Measurements from ENCODE around the gene NIBAN1.
"Not testable (repeated sequence)": the region's sequence is repeated elsewhere in the genome, so short reads cannot be mapped to it uniquely, and the experiment has no call there.

Gene NIBAN1

GRCh38 chr1:184972315-184973055 lies 1.8 kb downstream of the NIBAN1 start:
- DNase-seq = peak; percentile 25

- no peak for DNase-seq
Measured at GRCh38 chr1:184971522-184972265, 2.6 kb downstream of the NIBAN1 start.

- no peak for DNase-seq
Measured at GRCh38 chr1:184970691-184971161, 3.6 kb downstream of the NIBAN1 start.

- no peak for DNase-seq
Measured at GRCh38 chr1:184966989-184967388, 7.3 kb downstream of the NIBAN1 start.

- no peak for DNase-seq
Measured at GRCh38 chr1:184965944-184966860, 8.1 kb downstream of the NIBAN1 start.

GRCh38 chr1:184965439-184965838 lies 8.9 kb downstream of the NIBAN1 start:
- no peak for DNase-seq

- no peak for DNase-seq
Measured at GRCh38 chr1:184959626-184960025, 14.7 kb downstream of the NIBAN1 start.

GRCh38 chr1:184958554-184959353 lies 15.6 kb downstream of the NIBAN1 start:
- DNase-seq = no peak

- not testable (repeated sequence) for DNase-seq
Measured at GRCh38 chr1:184957901-184958300, 16.4 kb downstream of the NIBAN1 start.

GRCh38 chr1:184956999-184957700 lies 17.2 kb downstream of the NIBAN1 start:
- DNase-seq = no peak

- no peak for DNase-seq
Measured at GRCh38 chr1:184954232-184954995, 19.9 kb downstream of the NIBAN1 start.

GRCh38 chr1:184953600-184954219 lies 20.6 kb downstream of the NIBAN1 start:
- DNase-seq = no peak

- no peak for DNase-seq
Measured at GRCh38 chr1:184952428-184952827, 21.9 kb downstream of the NIBAN1 start.

- no peak for DNase-seq
Measured at GRCh38 chr1:184951788-184952187, 22.5 kb downstream of the NIBAN1 start.

GRCh38 chr1:184950906-184951305 lies 23.4 kb downstream of the NIBAN1 start:
- no peak for DNase-seq

GRCh38 chr1:184950227-184950626 lies 24.1 kb downstream of the NIBAN1 start:
- no peak for DNase-seq

- DNase-seq = peak; percentile 74
Measured at GRCh38 chr1:184947497-184948256, 26.6 kb downstream of the NIBAN1 start.

GRCh38 chr1:184945678-184946412 lies 28.5 kb downstream of the NIBAN1 start:
- no peak for DNase-seq

- no peak for DNase-seq
Measured at GRCh38 chr1:184945029-184945428, 29.3 kb downstream of the NIBAN1 start.
